Liver (tissue), 9 donors: ENCODE data around the gene DZIP1. TPM values are rescaled to one million over a fixed set of nuclear protein-coding genes. Genes with fewer than 3 reads are reported as not detected.

ENCODE experiments used
- DNase-seq: peaks from one replicate; pipeline ENCODE4 v3.0.0-alpha.2; 2017; ENCODE audit warnings: low spot score
- H3K27ac ChIP-seq, 2 donors: one replicate each; pipeline ENCODE4 v1.7.0; 2013; ENCODE audit warnings: inconsistent platforms in 2 of 2, low read length in 2 of 2, control low read depth in 1 of 2, low read depth in 1 of 2, mild to moderate bottlenecking in 1 of 2
- H3K27me3 ChIP-seq, 4 donors: one replicate each; pipeline versions ENCODE4 v1.6.1 to v1.7.0; 2013; ENCODE audit warnings: low read length in 3 of 4, inconsistent platforms in 1 of 4, mild to moderate bottlenecking in 1 of 4, moderate library complexity in 1 of 4; ENCODE audit not compliant: control insufficient read depth in 4 of 4, insufficient read depth in 4 of 4
- H3K36me3 ChIP-seq, 4 donors: one replicate each; pipeline versions ENCODE4 v1.6.1 to v1.7.0; 2013; ENCODE audit warnings: low read length in 3 of 4, mild to moderate bottlenecking in 3 of 4, low read depth in 1 of 4, moderate library complexity in 1 of 4; ENCODE audit not compliant: control insufficient read depth in 4 of 4, insufficient read depth in 3 of 4
- H3K4me1 ChIP-seq, 4 donors: one replicate each; pipeline versions ENCODE4 v1.6.1 to v1.7.0; 2013; ENCODE audit warnings: low read length in 3 of 4, mild to moderate bottlenecking in 3 of 4, moderate library complexity in 1 of 4; ENCODE audit not compliant: control insufficient read depth in 4 of 4, insufficient read depth in 4 of 4
- H3K4me3 ChIP-seq, 3 donors: one replicate each; pipeline versions ENCODE4 v1.6.1 to v1.7.0; 2013; ENCODE audit warnings: low read length in 3 of 3, control low read depth in 1 of 3, low read depth in 1 of 3, mild to moderate bottlenecking in 1 of 3
- H3K9ac ChIP-seq, 2 donors: one replicate each; pipeline ENCODE4 v1.7.0; 2013; ENCODE audit warnings: low read length in 2 of 2, mild to moderate bottlenecking in 2 of 2, moderate library complexity in 2 of 2, control low read depth in 1 of 2, low read depth in 1 of 2
- H3K9me3 ChIP-seq, 4 donors: one replicate each; pipeline versions ENCODE4 v1.6.1 to v1.7.0; 2013; ENCODE audit warnings: low read length in 3 of 4; ENCODE audit not compliant: control insufficient read depth in 4 of 4
- EGR1 ChIP-seq, 2 donors: IDR thresholded peaks; 2 replicates each; pipeline ENCODE4 v1.6.1; 2016 to 2018; ENCODE audit warnings: antibody characterized with exemption in 2 of 2, low read depth in 2 of 2
- FOXA2 ChIP-seq: IDR thresholded peaks from 2 replicates; pipeline ENCODE4 v1.6.1; 2016; ENCODE audit warnings: antibody characterized with exemption
- HNF4A ChIP-seq, 2 donors: conservative IDR thresholded peaks; 2 replicates each; pipeline ENCODE4 v1.6.1; 2016; ENCODE audit warnings: antibody characterized with exemption in 2 of 2, mild to moderate bottlenecking in 2 of 2
- HNF4G ChIP-seq: IDR thresholded peaks from 2 replicates; pipeline ENCODE4 v1.6.1; 2016; ENCODE audit warnings: antibody characterized with exemption
- JUND ChIP-seq, 2 donors: IDR thresholded peaks; 2 replicates each; pipeline ENCODE4 v1.6.1; 2016; ENCODE audit warnings: antibody characterized with exemption in 2 of 2
- NR2F2 ChIP-seq: IDR thresholded peaks from 2 replicates; pipeline ENCODE4 v1.6.1; 2016; ENCODE audit warnings: antibody characterized with exemption
- RAD21 ChIP-seq, 2 donors: IDR thresholded peaks; 2 replicates each; pipeline ENCODE4 v1.6.1; 2016; ENCODE audit warnings: antibody characterized with exemption in 2 of 2, mild to moderate bottlenecking in 2 of 2
- RXRA ChIP-seq, 2 donors: IDR thresholded peaks; 2 replicates each; pipeline ENCODE4 v1.6.1; 2017 to 2018; ENCODE audit warnings: antibody characterized with exemption in 2 of 2, mild to moderate bottlenecking in 1 of 2
- TAF1 ChIP-seq: conservative IDR thresholded peaks from 2 replicates; pipeline ENCODE4 v1.6.1; 2016; ENCODE audit warnings: antibody characterized with exemption, mild to moderate bottlenecking
- YY1 ChIP-seq: IDR thresholded peaks from 2 replicates; pipeline ENCODE4 v1.6.1; 2016; ENCODE audit warnings: antibody characterized with exemption, mild to moderate bottlenecking
- ZBTB33 ChIP-seq: IDR thresholded peaks from 2 replicates; pipeline ENCODE4 v1.6.1; 2016; ENCODE audit warnings: antibody characterized with exemption
- WGBS: extraction: QIAGEN DNeasy Blood & Tissue Kit; methylation state at CpG from one replicate; pipeline ENCODE4 v1.1.7; 2013; 5-methylcytosine and 5-hydroxymethylcytosine counted together
- polyA plus RNA-seq, 2 donors: library from polyadenylated mRNA; stranded (reverse) in 1 of 2; unstranded in 1 of 2; fragments of 200-250 nt in 1 of 2; fragments of >200 nt in 1 of 2; fragmentation: Nextera tagmentation in 1 of 2; extraction: Ambion mirVana in 1 of 2; gene quantifications; one replicate each; pipeline versions ENCODE4 v1.2.1 to v1.2.3, GENCODE V29; 2013 to 2015
- total RNA-seq, 2 donors: library from RNA; depleted of rRNA; stranded (reverse); fragments of >200 nt; gene quantifications; one replicate each; pipeline ENCODE4 v1.2.3, GENCODE V29; 2014
- TF ChIP-seq, protein P1 (sequence below): fragments of 150-350 bp; IDR thresholded peaks from 2 replicates; pipeline ENCODE4 v1.5.1; 2017; ENCODE audit warnings: improper control_type of control experiment, low read depth, low read length; ENCODE audit not compliant: missing input control
- donor health status: healthy.
- donor health status: healthy.
- donor health status: healthy.
- donor health status: healthy.
- donor health status: healthy.

The DZIP1 gene
- total and polyA plus RNA-seq, 4 donors: 0.46 to 2.0 (median 1.3) TPM

GRCh38 chr13:95553581-95554385 is 90.7 kb downstream of the DZIP1 start:
- TF ChIP-seq TAF1 (no peak), YY1 (no peak), FOXA2 (no peak)
- peaks cover 0 to 5% (median 0%) of the 10 kb centered on the region in 4 donors for H3K4me1 ChIP-seq
- H3K27ac ChIP-seq: no peak overlapping the region
- no peak overlapping the region for H3K9ac ChIP-seq
- peaks cover 0 to 2% (median 0%) of the 10 kb centered on the region in 4 donors for H3K9me3 ChIP-seq
- no peak for DNase-seq
- 30% methylated on average over 29 of the region's 29 CpGs for WGBS
- no peaks in the 10 kb centered on the region for H3K36me3 ChIP-seq
- H3K27me3 ChIP-seq: peaks cover 2 to 7% (median 5%) of the 10 kb centered on the region in 4 donors
- H3K4me3 ChIP-seq: peak overlapping the region in 1 of 3 donors; percentile 5

- no peak for DNase-seq
- TF ChIP-seq ZBTB33 (no peak), RAD21 (IDR thresholded peaks at IDR 0.05) (no peak), NR2F2 (no peak), RXRA (IDR thresholded peaks at IDR 0.05) (no peak), TAF1 (no peak), HNF4A (conservative IDR thresholded peaks at IDR 0.05) (no peak), FOXA2 (no peak), EGR1 (IDR thresholded peaks at IDR 0.05; ENCODE audit: low read depth in 2 of 2) (no peak), HNF4G (no peak), JUND (IDR thresholded peaks at IDR 0.05) (no peak)
- TF ChIP-seq, protein P1, sequence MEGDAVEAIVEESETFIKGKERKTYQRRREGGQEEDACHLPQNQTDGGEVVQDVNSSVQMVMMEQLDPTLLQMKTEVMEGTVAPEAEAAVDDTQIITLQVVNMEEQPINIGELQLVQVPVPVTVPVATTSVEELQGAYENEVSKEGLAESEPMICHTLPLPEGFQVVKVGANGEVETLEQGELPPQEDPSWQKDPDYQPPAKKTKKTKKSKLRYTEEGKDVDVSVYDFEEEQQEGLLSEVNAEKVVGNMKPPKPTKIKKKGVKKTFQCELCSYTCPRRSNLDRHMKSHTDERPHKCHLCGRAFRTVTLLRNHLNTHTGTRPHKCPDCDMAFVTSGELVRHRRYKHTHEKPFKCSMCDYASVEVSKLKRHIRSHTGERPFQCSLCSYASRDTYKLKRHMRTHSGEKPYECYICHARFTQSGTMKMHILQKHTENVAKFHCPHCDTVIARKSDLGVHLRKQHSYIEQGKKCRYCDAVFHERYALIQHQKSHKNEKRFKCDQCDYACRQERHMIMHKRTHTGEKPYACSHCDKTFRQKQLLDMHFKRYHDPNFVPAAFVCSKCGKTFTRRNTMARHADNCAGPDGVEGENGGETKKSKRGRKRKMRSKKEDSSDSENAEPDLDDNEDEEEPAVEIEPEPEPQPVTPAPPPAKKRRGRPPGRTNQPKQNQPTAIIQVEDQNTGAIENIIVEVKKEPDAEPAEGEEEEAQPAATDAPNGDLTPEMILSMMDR: no peak
- Histone ChIP-seq H3K27me3 (peaks cover 2 to 7% (median 5%) of the 10 kb centered on the region in 4 donors), H3K4me3 (peak within 1 kb of the TSS in 1 of 3 donors; percentile 23), H3K36me3 (no peaks in the 10 kb centered on the region), H3K9me3 (peaks cover 0 to 2% (median 0%) of the 10 kb centered on the region in 4 donors), H3K27ac (no peak within 1 kb of the TSS), H3K4me1 (peaks cover 0 to 5% (median 0%) of the 10 kb centered on the region in 4 donors), H3K9ac (no peak within 1 kb of the TSS)
- 7% methylated on average over 70 of the region's 70 CpGs for WGBS
Observed at GRCh38 chr13:95552539-95553441, 91.7 kb downstream of the DZIP1 start, which contains the start of gene CLDN10. CLDN10 (plus strand) TSS chr13:95552720; CDS start chr13:95552754, 34 bp downstream.
